HepG2 (cell line): ENCODE measurements around the gene DPH1. TPM values are rescaled to one million over a fixed set of nuclear protein-coding genes. Genes with fewer than 3 reads are reported as not detected.
A peak's percentile ranks its signal among the peaks of the same experiment; 100 is the strongest.

Source experiments
- BATF2 ChIP-seq: sonication (generic); formaldehyde crosslinking; IDR thresholded peaks from 2 replicates; pipeline ENCODE4 v1.8.0; 2022; ENCODE audit warnings: mild to moderate bottlenecking, missing genetic modification reagents, moderate library complexity
- E2F1 ChIP-seq: sonication (generic); formaldehyde crosslinking; IDR thresholded peaks from 2 replicates; pipeline ENCODE4 v1.5.0; 2020; ENCODE audit warnings: missing genetic modification reagents
- MLX ChIP-seq: IDR thresholded peaks from 2 replicates; pipeline ENCODE4 v1.6.1; 2016
- MNT ChIP-seq: fragments of 450-650 bp; IDR thresholded peaks from 2 replicates; pipeline ENCODE4 v1.6.1; 2016
- NCOA2 ChIP-seq: sonication (generic); formaldehyde crosslinking; IDR thresholded peaks from 2 replicates; pipeline ENCODE4 v1.8.0; 2022; ENCODE audit warnings: inconsistent platforms
- NFRKB ChIP-seq: fragments of 450-650 bp; IDR thresholded peaks from 2 replicates; pipeline ENCODE4 v1.6.1; 2017
- PATZ1 ChIP-seq: sonication (generic); formaldehyde crosslinking; IDR thresholded peaks from 2 replicates; pipeline ENCODE4 v1.4.0; 2020; ENCODE audit warnings: missing genetic modification reagents
- POGK ChIP-seq: sonication (generic); formaldehyde crosslinking; conservative IDR thresholded peaks from 2 replicates; pipeline ENCODE4 v1.8.0; 2022; ENCODE audit warnings: mild to moderate bottlenecking, moderate library complexity, missing genetic modification reagents
- POLR2AphosphoS5 ChIP-seq: IDR thresholded peaks from 2 replicates; pipeline ENCODE4 v1.6.1; 2012; ENCODE audit warnings: low read depth, low read length
- TAF15 ChIP-seq: fragments of 200-400 bp; formaldehyde crosslinking; IDR thresholded peaks from one replicate; pipeline ENCODE4 v1.6.1; 2018; ENCODE audit warnings: mild to moderate bottlenecking, low read depth, low read length; ENCODE audit not compliant: poor library complexity, severe bottlenecking
- TBX3 ChIP-seq: fragments of 450-650 bp; IDR thresholded peaks from 2 replicates; pipeline ENCODE4 v1.6.1; 2017; ENCODE audit warnings: antibody characterized with exemption, mild to moderate bottlenecking, inconsistent platforms, borderline replicate concordance
- TEAD3 ChIP-seq: optimal IDR thresholded peaks from 2 replicates; pipeline ENCODE3; 2016; ENCODE audit warnings: borderline replicate concordance
- TRIM24 ChIP-seq: sonication (generic); formaldehyde crosslinking; IDR thresholded peaks from 2 replicates; pipeline ENCODE4 v1.8.0; 2022; ENCODE audit warnings: mild to moderate bottlenecking, missing genetic modification reagents
- ZBTB2 ChIP-seq: sonication (generic); formaldehyde crosslinking; IDR thresholded peaks from 2 replicates; pipeline ENCODE4 v1.8.0; 2022; ENCODE audit warnings: low read depth, missing genetic modification reagents
- ZFP37 ChIP-seq: sonication (generic); formaldehyde crosslinking; IDR thresholded peaks from 2 replicates; pipeline ENCODE4 v1.4.0; 2020; ENCODE audit warnings: missing genetic modification reagents, borderline replicate concordance
- ZMYM4 ChIP-seq: sonication (generic); formaldehyde crosslinking; IDR thresholded peaks from 2 replicates; pipeline ENCODE4 v1.8.1; 2023; ENCODE audit warnings: mild to moderate bottlenecking, missing genetic modification reagents
- ZNF263 ChIP-seq: sonication (generic); formaldehyde crosslinking; IDR thresholded peaks from 2 replicates; pipeline ENCODE4 v1.4.0; 2020; ENCODE audit warnings: missing genetic modification reagents
- ZNF564 ChIP-seq: sonication (generic); formaldehyde crosslinking; IDR thresholded peaks from 2 replicates; pipeline ENCODE4 v1.8.1; 2023; ENCODE audit warnings: mild to moderate bottlenecking, missing genetic modification reagents
- ZNF780A ChIP-seq: sonication (generic); formaldehyde crosslinking; IDR thresholded peaks from 2 replicates; pipeline ENCODE4 v1.8.0; 2022; ENCODE audit warnings: mild to moderate bottlenecking, missing genetic modification reagents, moderate library complexity
- polyA plus RNA-seq, 8 experiments: library from polyadenylated mRNA; depleted of rRNA in 3 of 8; stranded (reverse) in 7 of 8; unstranded in 1 of 8; fragments of >200 nt; fragmentation: Illumina TruSeq in 4 of 8; extraction: Trizol in 4 of 8; gene quantifications; 2 replicates each; pipeline versions ENCODE4 v1.2.1 to v1.2.3, GENCODE V29; 2011 to 2016; ENCODE audit warnings: low read depth in 4 of 8, missing spikeins in 1 of 8, mixed read lengths in 1 of 8; ENCODE audit not compliant: insufficient read depth in 1 of 8
- total RNA-seq, 5 experiments: library from RNA; depleted of rRNA; stranded (reverse); fragments of >200 nt; fragmentation: Illumina TruSeq; extraction: Trizol; gene quantifications; 2 replicates each; pipeline ENCODE4 v1.2.3, GENCODE V29; 2016; ENCODE audit warnings: low read depth in 1 of 5

The DPH1 gene
- total and polyA plus RNA-seq, 2 of the 13 experiments (the other 11 are each of a cell fraction or from before 2014, with no cell fraction given), result 25.3 to 42.8 TPM

GRCh38 chr17:1995321-1995892 is 34.5 kb upstream of the DPH1 start (continued):
- TF ChIP-seq E2F1 (CRISPR knock-in tag) (no peak), ZFP37 (CRISPR knock-in tag) (no peak), PATZ1 (CRISPR knock-in tag) (no peak), MLX (CRISPR knock-in tag) (peak; percentile 33; the same call in 1 of the 2 replicates), TBX3 (no peak), ZNF780A (no peak), BATF2 (CRISPR knock-in tag) (no peak), ZBTB2 (no peak), ZNF263 (CRISPR knock-in tag) (no peak), POGK (no peak; the same call in 1 of the 2 replicates), TRIM24 (CRISPR knock-in tag) (no peak), NFRKB (no peak), POLR2AphosphoS5 (peak; percentile 37; the same call in 1 of the 2 replicates), ZMYM4 (peak; percentile 25; the same call in 1 of the 2 replicates), ZNF564 (CRISPR knock-in tag) (no peak), TEAD3 (CRISPR knock-in tag) (no peak), NCOA2 (CRISPR knock-in tag) (no peak), TAF15 (no peak), MNT (no peak)
